Activated CD8-positive, alpha-beta memory T cell treated with anti-CD3 and anti-CD28 coated beads, Interleukin-2, amount 50 U/mL, for 1 hour (primary cell): Measurements from ENCODE around the gene MAP3K9.
"Not testable (repeated sequence)": the region's sequence is repeated elsewhere in the genome, so short reads cannot be mapped to it uniquely, and the experiment has no call there.

Experiments used
- DNase-seq: peaks from one replicate; pipeline ENCODE4 v3.0.0-alpha.2; 2020; ENCODE audit errors: extremely low read depth

MAP3K9 gene

GRCh38 chr14:70809225-70810219, at the start of gene MAP3K9:
TSS of gene MAP3K9 (minus strand) at chr14:70809513. CDS start at chr14:70809171, 342 bp downstream.
- DNase-seq: peak; percentile 68

- no peak for DNase-seq
These were observed 49.3 kb upstream of the MAP3K9 start for GRCh38 chr14:70858641-70859040.

- no peak for DNase-seq
These were observed 48.2 kb upstream of the MAP3K9 start for GRCh38 chr14:70857496-70857890.

GRCh38 chr14:70856851-70857495, 47.7 kb upstream of the MAP3K9 start:
- DNase-seq: no peak

GRCh38 chr14:70855486-70855885, 46.2 kb upstream of the MAP3K9 start:
- no peak for DNase-seq

GRCh38 chr14:70853658-70854057, 44.3 kb upstream of the MAP3K9 start:
- not testable (repeated sequence) for DNase-seq

- no peak for DNase-seq
These were observed 38.2 kb upstream of the MAP3K9 start for GRCh38 chr14:70847406-70848090.

- no peak for DNase-seq
These were observed 36.3 kb upstream of the MAP3K9 start for GRCh38 chr14:70845601-70846000.

- no peak for DNase-seq
These were observed 33.6 kb upstream of the MAP3K9 start for GRCh38 chr14:70842851-70843462.

GRCh38 chr14:70838076-70838475, 28.8 kb upstream of the MAP3K9 start:
- no peak for DNase-seq

- DNase-seq: no peak
These were observed 27.6 kb upstream of the MAP3K9 start for GRCh38 chr14:70836946-70837345.

- no peak for DNase-seq
These were observed 24.6 kb upstream of the MAP3K9 start for GRCh38 chr14:70833884-70834283.

GRCh38 chr14:70832561-70833305, 23.4 kb upstream of the MAP3K9 start:
- DNase-seq: no peak

GRCh38 chr14:70830998-70831781, 21.9 kb upstream of the MAP3K9 start:
- DNase-seq: no peak

- DNase-seq: no peak
These were observed 18.9 kb upstream of the MAP3K9 start for GRCh38 chr14:70828188-70828587.

- no peak for DNase-seq
These were observed 18.4 kb upstream of the MAP3K9 start for GRCh38 chr14:70827752-70828151.

GRCh38 chr14:70827347-70827746, 18.0 kb upstream of the MAP3K9 start:
- DNase-seq: no peak

- DNase-seq: no peak
These were observed 14.0 kb upstream of the MAP3K9 start for GRCh38 chr14:70823281-70823680.

- DNase-seq: no peak
These were observed 13.3 kb upstream of the MAP3K9 start for GRCh38 chr14:70822530-70823185.
